ENCODE measurements around the gene DEFB119.
"Not testable (repeated sequence)": the region's sequence is repeated elsewhere in the genome, so short reads cannot be mapped to it uniquely, and the experiment has no call there.

DEFB119 gene

GRCh38 chr20:31390490-31390889, at the start of gene DEFB119:
TSS of gene DEFB119 (minus strand) at chr20:31390590. CDS start at chr20:31390483, 107 bp downstream.
- no peak for DNase-seq (ENCODE audit: low read depth, low spot score)

DNA sequence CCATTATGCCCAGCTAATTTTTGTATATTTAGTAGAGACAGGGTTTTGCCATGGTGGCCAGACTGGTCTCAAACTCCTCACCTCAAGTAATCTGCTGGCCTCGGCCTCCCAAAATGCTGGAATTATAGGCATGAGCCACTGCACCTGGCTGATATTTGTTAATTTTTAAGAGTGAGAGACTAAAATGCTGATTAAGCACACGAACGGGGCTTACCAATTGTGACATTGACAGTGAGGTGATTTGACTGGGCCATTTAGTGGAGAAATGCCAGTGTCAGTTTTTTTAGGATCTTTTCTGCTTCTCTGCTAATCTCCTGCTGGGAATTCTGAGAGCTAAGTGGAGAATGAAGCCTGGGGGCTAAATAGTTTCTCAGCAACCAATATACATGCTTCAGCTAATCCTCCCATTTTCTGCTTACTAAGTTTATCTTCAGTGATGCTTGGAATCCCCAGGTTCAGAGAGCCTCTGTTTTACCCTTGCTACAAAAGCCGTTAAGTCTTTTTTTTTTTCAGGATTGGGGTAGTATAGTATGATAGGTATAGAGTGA, 40.3 kb upstream of the DEFB119 start:
- no peak for DNase-seq (ENCODE audit: low read depth, low spot score)

- not testable (repeated sequence) for DNase-seq (ENCODE audit: low read depth, low spot score)
These were observed 37.2 kb upstream of the DEFB119 start for GRCh38 chr20:31427576-31427975.

DNA sequence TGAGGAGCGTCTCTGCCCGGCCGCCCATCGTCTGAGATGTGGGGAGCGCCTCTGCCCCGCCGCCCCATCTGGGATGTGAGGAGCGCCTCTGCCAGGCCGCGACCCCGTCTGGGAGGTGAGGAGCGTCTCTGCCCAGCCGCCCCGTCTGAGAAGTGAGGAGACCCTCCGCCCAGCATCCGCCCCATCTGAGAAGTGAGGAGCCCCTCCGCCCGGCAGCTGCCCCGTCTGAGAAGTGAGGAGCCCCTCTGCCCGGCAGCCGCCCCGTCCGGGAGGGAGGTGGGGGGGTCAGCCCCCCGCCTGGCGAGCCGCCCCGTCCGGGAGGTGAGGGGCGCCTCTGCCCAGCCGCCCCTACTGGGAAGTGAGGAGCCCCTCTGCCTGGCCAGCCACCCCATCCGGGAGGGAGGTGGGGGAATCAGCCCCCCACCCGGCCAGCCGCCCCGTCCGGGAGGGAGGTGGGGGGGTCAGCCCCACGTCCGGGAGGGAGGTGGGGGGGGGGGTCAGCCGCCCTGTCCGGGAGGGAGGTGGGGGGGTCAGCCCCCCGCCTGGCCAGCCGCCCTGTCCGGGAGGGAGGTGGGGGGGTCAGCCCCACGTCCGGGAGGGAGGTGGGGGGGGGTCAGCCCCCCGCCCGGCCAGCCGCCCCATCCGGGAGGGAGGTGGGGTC, 36.6 kb upstream of the DEFB119 start:
- not testable (repeated sequence) for DNase-seq (ENCODE audit: low read depth, low spot score)

- no peak for DNase-seq (ENCODE audit: low read depth, low spot score)
These were observed 35.4 kb upstream of the DEFB119 start for GRCh38 chr20:31425797-31426196.

DNA sequence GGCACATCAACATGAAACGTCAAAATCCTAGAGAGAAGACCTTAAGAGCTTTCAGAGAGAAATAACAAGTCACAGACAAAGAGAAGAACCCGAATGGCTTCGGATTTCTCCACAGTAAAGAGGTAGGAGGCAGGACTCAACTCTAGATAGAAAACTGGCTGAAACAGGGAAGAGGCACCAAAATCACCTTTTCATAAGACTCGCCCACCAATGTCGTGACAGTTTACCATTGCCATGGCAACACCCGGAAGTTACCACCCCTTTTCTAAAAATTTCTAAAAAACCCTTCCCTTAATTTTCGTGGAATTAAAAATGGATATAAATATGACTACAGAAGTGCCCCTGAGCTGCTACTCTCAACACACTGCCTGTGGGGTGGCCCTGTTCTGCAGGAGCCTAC, 27.9 kb upstream of the DEFB119 start:
- no peak for DNase-seq (ENCODE audit: low read depth, low spot score)

DNA sequence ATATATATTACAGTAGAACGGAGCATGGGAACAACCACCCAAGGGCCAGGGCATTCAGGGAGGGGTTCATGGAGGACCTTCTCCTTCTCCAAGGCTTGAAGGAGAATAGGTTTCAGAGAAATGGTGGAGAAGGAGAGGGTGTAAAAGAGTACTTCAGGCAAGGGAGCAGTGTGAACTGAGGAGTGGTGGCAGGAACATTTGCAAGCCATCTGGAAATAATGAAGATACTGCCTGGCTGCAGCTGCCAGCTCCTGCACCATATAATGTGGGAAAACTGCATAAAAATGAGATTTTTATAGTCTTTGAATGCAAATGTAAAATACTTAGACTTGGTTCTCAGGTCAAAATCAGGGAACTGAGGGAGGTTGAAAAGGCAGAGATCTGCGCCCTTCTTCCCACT, 25.3 kb upstream of the DEFB119 start:
- no peak for DNase-seq (ENCODE audit: low read depth, low spot score)

DNA sequence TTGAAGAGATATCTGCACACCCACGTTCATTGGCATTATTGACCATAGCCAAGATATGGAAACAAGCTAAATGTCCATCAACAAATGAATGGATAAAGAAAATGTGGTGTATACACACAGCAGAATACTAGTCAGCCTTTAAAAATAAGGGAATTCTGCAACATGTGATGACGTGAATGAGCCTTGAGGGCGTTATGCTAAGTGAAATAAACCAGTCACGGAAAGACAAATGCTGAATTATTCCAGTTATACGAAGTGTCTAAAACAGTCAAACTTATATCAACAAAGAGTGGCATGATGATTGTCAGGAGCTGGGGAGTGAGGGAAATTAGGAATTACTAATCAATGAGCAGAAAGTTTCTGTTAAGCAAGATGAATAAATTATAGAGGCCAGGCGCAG, 24.0 kb upstream of the DEFB119 start:
- no peak for DNase-seq (ENCODE audit: low read depth, low spot score)

- no peak for DNase-seq (ENCODE audit: low read depth, low spot score)
These were observed 19.6 kb upstream of the DEFB119 start for GRCh38 chr20:31410011-31410410.

GRCh38 chr20:31406115-31406514, 15.7 kb upstream of the DEFB119 start, which contains the start of gene DEFB121:
TSS of gene DEFB121 (minus strand) at chr20:31406215. CDS start at chr20:31406152, 63 bp downstream.
- no peak for DNase-seq (ENCODE audit: low read depth, low spot score)

- DNase-seq (ENCODE audit: low read depth, low spot score) = no peak
These were observed 13.5 kb upstream of the DEFB119 start for GRCh38 chr20:31403886-31404285.

DNA sequence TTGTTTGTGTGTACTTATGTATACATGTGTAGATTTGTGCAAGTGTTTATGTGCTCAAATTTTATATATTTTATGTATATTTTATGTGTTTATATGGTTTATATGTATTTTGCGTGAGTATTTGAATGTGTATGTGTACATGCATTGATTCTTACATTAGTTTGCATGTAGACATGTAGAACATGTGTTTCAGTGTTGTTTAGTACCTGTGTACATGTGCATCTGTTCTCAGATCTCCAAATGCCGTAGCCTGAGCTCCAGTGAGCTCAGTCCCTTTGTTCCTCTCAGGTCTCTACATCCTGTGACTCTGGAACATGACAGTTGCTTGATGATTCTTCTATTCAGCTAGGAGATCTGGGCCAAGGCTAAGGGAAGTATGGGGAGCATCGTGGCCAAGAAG, 4.5 kb upstream of the DEFB119 start:
- DNase-seq (ENCODE audit: low read depth, low spot score) = no peak

DNA sequence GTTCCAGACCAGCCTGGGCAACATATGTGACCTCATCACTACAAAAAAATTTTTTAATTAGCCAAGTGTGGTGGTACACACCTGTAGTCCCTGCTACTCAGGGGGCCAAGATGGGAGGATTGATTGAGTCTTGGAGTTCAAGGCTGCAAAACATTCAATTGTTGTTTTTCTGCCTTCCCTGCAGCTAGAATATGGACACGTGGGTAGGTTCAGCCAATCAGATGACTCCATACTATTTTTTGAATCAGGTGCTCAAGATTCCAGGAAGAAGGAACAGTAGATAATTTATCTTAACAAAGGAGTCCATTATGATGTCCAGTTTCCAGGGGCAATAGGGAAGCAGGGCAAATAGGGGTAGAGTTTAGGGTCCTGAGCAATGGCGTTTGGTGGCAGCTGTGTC, 2.4 kb upstream of the DEFB119 start:
- DNase-seq (ENCODE audit: low read depth, low spot score) = no peak

DNA sequence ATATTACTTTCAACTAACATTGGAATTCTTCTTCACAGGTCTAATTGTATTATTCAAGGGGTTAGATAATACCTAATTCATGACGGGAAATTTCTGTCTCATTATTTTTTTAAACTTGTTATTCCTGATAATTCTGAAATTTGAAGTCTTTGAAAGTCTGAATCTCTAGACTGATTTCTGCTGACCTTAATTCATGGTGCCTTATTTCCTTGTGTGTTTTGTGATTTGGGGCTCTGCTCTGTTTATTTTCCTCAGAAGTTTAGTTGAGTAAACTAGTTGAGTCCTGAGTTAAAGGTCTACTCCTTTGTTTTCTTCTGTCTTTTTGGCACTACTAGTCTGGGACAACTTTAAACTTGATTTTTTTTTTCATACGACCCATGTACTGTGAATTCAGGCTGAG, 16.0 kb downstream of the DEFB119 start:
- no peak for DNase-seq (ENCODE audit: low read depth, low spot score)

DNA sequence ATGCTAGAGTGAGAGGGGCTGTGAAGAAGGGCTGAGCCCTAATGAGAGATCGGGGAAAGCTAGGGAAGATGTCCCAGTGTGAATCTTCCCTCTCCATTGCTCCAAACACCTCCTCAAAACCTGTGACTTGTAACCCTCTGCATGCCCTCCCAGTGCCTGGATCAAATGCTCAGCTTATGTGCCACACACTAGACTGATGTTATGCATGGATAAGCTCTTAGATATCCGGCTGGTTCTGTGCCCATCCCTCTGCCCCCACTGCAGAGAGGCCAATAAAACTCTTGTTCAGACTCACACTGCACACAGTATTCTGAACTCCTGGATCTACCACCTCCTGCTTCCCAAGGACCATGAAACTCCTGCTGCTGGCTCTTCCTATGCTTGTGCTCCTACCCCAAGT, 22.1 kb downstream of the DEFB119 start, which contains the start of gene DEFB118:
TSS of gene DEFB118 (plus strand) at position 301 of the 400 bp plus-strand sequence. CDS start at position 351, 50 bp downstream.
- DNase-seq (ENCODE audit: low read depth, low spot score) = no peak

DNA sequence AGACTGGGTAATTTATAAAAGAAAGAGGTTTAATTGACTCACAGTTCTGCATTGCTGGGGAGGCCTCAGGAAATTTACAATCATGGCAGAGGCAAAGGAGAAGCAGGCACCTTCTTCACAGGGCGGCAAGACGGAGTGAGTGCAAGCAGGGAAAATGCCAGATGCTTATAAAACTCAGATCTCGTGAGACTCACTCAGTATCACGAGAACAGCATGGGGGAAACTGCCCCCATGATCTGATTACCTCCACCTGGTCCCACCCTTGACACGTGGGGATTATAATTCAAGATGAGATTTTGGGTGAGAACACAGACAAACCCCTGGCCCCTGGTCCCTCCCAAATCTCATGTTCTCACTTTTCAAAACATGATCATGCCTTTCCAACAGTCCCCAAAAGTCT, 26.1 kb downstream of the DEFB119 start:
- not testable (repeated sequence) for DNase-seq (ENCODE audit: low read depth, low spot score)

- DNase-seq (ENCODE audit: low read depth, low spot score) = no peak
These were observed 27.1 kb downstream of the DEFB119 start for GRCh38 chr20:31363295-31363694.

DNA sequence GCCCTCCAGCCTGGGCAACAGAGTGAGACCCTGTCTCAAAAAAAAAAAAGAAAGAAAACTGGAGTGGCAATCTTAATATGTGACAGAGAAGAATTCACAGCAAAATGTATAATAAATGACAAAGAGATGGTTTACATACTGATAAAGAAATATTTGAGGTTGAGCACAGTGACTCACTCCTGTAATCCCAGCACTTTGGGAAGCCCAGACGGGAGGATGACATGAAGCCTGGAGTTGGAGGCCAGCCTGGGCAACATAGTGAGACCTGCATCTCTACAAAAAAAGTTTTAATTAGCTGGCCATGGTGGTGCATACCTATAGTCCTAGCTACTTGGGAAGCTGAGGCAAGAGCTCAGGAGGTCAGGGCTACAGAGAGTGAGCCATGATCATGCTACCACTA, 34.4 kb downstream of the DEFB119 start:
- DNase-seq (ENCODE audit: low read depth, low spot score) = no peak

DNA sequence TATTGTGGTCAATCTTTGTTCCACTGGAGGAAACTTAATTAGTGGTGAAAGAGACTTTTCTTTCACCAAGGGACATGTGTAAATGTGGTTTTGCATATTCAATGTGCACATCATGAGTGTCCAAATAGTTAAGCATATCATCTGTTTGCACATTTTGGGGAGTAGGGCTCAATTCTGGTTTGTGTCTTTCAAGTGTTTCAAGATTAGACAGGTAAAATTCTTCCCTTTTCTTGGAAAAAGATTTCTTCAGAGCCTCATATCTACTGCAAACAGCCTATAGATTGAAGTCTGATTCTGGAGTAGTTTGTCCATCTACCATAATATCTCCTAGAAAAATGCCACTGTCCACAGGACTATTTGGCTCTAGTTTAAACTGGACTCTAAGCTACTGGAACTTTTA, 48.9 kb downstream of the DEFB119 start:
- DNase-seq (ENCODE audit: low read depth, low spot score) = no peak

DNA sequence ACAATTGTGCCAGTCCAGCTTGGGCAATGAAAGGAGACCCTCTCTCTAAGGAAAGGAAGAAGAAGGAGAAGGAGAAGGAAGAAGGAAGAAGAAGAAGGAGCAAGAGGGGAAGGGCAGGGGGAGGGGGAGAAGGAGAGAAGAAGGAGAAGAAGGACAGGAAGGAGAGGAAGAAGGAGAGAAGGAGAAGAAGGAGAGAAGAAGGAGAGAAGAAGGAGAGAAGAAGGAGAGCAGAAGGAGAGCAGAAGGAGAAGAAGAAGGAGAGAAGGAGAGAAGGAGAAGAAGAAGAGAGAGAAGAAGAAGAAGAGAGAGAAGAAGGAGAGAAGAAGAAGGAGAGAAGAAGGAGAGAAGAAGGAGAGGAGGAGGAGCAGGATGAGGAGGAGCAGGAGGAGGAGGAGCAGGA, 59.5 kb downstream of the DEFB119 start:
- DNase-seq (ENCODE audit: low read depth, low spot score) = no peak

Data from iPS DF 19.7 (cell line).